CD4-positive, alpha-beta T cell treated with Interleukin-6 for 4 hours (primary cell): ENCODE measurements around the gene SFRP5.

ENCODE experiments used
- DNase-seq: peaks from one replicate; pipeline ENCODE4 v3.0.0-alpha.2; 2020; ENCODE audit warnings: mixed read lengths

SFRP5 gene

DNA sequence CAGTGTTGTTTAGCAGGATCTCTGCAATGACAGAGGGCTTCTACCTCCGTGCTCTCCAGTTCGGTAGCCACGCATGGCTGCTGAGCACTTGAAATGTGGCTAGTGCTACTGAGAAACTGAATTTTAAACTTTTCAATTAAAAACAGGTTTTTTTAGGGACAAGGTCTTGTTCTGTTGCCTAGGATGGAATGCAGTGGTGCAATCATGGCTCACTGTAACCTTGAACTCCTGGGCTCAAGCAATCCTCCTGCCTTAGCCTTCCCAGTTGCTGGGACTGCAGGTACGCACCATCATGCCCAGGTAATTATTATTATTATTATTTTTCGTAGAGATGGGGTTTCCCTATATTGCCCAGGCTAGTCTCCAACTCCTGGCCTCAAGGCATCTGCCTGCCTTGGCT, 13.4 kb upstream of the SFRP5 start:
- DNase-seq, result no peak

DNA sequence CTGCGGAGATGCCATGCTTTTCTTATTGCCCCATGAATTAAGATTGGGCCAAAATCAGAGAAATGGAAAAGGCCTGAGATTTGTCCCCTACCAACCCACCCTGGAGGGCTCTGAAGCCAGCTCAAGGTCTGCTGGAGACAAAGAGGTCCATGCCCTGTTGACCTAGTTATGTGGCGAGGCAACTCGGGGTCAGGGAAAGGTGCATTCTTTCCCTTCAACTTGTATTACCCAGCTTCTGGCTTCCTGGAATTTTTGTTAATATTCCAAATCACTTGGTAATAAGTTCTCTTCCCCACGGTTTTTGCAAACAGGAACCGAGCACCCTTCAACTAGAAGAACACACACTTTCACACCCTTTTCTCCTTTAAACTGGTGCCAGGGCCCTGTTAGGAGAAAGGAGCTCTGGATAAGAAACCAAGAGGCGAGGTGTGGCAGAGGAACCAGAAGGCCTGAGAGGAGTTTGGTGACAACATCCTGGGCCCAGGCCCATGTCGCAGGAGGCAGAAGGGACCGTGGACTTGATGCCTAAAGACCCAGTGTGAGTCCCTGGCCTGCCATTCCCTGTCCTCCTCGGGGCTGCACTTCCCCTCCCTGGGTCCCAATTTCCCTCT, 12.5 kb upstream of the SFRP5 start:
- DNase-seq, result no peak

DNA sequence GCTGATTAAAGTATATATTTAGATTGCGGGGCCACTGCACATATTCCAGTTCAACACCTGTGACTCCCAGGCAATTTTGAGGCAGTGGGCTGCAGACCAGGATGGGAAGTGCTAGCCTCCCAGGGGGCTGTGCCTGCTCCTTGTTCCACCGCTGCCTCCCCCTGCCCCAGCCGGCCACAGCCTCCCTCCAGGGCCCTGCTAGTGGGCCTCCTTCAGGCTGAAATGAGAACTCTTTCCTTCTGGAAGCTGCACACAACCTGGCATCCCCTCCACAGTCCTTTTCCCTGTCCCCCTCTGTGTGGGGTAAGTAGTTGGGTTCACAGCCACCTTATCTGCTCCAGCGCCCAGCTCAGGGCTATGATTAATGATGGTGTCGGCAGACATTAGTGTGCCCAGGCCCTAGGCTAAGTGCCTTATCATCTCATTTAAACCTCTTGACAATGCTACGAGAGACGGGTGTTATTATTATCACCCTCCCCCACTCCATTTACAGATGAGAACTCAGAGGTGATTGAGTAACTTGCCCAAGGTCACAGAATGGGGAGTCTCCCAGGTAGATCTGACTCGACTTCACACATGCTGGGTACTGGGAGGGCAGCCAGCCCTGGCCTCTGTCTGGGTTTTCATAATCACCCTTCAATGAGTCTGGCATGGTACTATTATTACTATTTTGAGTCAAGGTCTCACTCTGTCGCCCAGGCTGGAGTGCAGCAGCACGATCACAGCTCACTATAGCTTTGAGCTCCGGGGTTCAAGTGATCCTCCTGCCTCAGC, 10.8 kb upstream of the SFRP5 start:
- DNase-seq, result no peak

DNA sequence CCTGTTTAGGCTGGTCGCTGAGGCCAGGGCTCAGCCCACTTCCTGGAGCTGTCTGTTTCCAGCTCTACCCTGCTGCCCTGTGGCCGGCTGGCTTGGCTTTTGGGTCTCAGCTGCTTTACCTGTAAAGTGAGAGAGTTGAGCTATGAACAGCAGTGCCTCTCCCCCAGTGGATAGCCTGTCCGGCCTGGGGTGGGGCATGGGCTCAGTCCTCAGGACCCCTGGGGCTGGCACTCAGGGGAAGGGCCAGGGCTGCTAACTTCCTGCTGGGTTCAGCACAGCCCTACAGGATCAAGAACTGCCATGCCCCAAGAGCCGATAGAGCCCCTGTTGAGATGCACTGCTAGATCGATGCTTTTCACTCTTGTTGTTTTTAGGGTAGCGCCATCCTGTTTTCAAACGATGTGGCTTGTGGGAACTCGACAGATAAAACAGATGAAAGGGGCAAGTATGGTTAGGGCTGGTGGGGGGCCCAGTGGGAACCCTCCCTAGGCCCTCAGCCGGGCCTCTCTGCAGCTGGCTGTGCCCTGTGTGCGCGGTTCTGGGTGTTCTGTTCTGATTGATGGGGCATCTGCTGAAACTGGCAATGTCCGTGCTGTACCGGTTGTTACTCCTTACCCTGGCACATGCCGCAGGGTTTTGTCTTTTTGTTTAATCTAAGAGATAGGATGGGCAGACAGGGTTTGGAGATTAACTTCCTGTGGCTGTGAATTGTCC, 10.0 kb upstream of the SFRP5 start:
- peak; percentile 33 for DNase-seq

DNA sequence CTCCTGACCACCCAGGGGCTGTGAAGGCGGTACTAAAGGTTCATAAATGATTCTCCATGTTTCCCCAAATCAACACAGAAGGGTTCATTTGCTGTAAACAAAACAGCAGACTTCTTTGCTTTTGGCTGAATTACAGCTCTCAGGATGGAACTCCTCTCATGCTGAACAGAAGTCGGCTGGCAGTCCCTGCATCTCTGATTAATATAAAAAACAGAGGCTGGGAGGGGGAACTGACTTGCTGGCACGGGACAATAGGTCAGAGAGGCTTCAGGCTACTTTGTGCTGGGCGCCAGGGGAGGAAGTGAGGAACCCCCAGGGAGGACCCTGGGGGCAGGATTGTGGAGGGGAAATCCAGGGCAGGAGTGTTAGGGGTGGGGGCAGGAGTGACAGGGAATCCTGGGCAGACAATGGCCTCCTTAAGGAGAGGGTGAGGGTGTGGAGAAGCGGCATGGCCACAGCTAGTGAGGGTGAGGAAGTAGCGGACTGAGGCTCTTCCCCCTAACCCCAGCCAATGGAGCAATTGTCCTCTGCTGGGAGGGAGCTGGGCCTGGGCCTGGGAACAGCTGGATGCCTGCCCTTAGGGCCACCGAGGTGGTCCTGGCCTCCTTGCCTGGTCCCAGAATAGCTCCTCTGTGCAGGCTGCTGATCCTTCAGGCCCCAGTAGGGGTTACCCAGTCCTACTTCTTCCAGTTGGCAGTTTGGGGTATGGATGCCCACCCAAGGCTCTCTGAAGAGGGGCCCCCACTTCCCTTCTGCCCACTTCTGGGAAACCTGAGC, 9.2 kb upstream of the SFRP5 start:
- no peak for DNase-seq

DNA sequence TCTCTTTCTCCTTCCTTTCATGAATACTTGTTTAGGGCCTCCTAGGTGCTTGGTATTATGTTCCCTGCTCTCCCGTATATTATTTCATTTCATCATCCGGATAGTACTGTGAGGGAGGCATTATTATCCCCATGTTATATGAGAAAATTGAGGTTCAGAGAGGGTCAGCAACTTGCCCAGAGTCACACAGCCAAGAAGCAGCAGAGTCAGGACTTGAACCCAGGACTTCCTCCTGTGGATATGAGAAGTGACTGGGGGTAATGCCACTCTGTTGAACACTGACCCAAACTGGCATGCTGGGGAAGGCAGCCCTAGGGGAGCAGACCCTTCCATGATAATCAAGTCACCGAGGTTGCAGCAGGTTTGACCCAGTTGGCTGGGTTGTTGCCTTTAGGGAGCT, 8.2 kb upstream of the SFRP5 start:
- DNase-seq, result no peak

DNA sequence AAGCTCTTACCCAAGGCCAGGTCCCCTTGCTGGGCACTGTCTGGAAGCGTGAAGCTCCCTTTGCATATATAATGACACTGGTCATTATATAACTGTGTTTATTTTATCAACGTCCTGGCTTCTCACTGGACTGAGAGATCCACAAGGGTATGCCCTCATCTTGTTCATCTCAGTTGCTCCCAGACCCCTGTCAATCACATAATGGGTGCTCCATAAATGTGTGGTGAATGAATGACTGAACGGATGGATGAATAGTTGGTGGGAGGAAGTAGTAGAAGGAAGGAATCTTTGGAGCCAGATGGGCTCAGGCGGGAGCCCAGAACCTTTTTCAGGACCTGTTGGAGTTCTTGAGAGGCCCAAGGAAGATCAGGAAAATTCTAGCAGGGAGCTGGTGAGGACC, 7.7 kb upstream of the SFRP5 start:
- no peak for DNase-seq

DNA sequence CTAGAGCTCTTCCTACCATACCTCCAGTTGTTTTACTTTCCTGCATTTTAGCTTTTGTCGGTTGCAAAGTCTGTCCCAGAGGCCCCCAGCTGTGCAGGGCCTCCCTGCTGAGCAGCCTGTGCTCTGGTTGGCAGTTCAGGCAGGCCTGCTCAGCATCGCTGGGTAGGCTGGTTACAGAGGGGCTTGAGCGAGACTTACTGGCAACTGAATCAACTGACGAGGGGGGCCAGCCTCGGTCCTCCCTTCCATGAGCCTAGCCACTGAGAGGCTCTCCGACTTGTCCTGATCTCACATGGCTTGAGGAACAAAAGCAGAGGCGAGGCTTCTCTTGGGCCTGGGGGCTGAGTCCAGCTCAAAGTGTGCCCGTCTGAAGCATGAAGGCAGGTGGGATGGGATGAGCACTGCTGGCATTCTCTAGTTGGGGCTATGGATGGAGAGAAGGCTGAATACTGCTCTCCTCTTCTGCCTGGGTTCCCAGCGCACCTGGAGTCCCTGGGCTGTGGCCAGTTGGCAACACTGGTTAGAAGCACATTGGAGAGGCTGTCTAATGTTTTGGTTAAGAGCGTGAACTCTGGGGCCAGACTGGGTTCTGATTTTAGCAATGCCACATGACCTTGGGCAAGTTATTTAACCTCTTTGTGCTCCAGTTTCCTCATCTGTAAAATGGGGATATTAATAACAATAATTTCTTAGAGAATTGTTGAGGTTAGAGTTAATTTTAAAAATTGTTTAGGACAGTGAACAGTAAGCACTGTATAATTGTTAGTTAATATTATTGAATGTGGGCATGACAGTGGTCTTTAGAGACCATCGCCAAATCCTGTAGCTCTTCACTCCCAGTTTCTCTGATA, 6.9 kb upstream of the SFRP5 start:
- no peak for DNase-seq

DNA sequence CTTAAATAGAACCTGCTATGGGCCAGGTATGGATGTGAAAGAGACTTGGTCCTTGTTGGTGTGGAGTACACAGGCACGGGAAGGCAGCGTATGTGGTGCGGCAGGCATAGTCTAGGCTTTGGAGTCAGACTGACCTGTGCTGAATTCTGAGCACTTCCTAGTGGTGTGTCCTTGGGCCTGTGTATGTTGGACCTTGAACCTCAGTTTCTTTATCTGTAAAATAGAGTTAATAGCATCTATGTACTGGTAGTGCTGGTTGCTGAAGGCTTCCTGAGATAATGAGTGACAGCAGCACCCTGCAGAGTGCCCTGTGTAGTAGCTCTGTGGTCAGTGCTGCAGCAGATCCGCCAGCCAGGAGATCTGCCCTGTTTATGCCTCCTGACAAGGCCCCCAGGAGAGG, 5.3 kb upstream of the SFRP5 start:
- no peak for DNase-seq

DNA sequence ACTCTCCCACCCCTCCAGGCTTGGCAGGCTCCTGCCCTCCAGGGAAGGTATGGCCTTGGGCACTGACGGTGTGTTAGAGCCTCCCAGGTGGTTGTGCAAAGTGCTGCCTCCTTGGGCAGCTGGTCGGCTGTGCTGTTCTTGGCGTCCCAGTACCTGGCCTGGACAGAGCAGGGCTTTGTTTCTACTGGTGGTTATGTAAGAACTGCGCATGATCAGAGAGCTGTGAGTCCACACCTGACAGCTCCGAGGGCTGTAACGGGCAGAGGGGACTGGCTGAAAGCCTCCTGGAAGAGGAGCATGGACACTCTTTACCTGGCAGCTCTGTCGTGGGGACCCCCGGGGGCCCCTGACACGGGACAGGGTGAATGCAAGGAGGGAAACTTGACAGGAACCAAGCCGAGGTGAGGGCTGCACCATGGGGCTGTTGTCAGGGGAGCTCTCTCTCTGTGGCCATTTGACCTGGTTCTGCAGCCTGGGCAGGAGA, 3.1 kb upstream of the SFRP5 start:
- no peak for DNase-seq

DNA sequence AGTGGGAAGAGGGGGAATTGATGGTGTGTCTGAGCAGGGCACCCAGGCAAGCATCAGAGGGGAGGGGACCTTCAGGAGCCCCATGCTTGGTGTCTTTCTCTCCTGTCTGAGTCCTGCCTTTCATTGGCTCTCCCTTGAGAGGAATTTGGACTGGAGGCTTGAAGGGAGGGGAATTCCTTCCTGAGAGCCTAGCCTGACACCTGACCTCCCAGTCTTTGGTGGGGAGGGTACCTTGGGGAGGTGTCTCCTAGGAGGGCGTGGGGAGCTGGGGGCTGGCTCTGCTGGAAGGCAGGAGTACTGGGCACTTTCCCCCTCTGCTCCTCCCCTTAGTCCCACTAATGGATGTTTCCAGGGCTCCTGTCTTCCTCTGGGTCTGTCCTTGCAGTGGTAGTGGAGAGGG, 1.3 kb upstream of the SFRP5 start:
- no peak for DNase-seq

DNA sequence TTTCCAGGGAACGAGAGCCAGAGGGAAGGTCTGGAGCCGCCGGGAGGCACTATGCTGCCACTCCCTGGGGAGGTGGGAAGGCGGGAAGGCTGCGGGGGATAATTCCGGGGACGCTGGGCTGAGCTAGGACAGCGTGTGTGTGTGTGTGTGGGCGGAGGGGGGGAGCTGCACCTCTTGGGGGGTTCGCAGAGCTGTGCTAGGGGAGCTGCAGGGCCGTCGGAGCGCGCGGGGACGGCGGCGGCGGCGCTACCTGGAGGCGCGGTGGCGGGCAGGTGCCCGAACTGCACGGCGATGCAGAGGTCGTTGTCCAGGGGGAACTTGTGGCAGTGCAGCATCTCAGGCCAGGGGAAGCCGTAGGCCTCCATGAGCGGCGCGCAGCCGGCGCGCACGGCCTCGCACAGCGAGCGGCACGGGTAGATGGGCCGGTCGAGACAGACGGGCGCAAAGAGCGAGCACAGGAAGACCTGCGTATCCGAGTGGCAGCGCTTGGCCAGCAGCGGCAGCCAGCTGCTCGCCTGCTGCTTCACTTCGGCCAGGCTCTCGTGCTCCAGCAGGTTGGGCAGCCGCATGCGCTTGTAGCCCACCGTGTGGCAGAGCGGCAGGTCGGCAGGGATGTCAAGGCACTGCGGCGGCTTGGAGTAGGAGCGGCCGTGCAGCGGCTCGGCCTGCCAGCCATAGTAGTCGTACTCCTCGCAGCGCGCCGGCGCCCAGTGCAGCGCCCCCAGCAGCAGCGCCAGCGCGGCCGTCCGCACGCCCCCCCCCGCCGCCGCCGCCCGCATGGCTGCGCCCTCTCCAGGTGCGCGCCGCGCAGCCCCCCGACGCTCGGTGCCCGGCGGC, 526 bp downstream of the SFRP5 start:
- no peak for DNase-seq

DNA sequence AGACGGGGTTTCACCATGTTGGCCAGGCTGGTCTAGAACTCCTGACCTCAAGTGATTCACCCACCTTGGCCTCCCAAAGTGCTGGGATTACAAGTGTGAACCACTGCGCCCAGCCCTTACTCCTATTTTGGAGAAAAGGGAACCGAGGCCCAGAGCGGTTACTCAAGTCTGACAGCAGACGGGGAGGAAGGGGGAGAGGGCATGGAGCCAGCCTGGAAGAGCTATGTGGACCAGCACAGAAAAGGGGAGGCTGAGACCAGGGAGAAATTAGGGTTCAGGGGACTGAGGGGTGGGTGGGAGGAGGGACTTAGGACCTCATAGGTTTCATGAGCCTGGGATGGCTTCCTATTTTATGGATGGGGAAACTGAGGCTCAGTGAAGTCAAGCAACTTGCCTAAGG, 1.5 kb downstream of the SFRP5 start:
- no peak for DNase-seq

DNA sequence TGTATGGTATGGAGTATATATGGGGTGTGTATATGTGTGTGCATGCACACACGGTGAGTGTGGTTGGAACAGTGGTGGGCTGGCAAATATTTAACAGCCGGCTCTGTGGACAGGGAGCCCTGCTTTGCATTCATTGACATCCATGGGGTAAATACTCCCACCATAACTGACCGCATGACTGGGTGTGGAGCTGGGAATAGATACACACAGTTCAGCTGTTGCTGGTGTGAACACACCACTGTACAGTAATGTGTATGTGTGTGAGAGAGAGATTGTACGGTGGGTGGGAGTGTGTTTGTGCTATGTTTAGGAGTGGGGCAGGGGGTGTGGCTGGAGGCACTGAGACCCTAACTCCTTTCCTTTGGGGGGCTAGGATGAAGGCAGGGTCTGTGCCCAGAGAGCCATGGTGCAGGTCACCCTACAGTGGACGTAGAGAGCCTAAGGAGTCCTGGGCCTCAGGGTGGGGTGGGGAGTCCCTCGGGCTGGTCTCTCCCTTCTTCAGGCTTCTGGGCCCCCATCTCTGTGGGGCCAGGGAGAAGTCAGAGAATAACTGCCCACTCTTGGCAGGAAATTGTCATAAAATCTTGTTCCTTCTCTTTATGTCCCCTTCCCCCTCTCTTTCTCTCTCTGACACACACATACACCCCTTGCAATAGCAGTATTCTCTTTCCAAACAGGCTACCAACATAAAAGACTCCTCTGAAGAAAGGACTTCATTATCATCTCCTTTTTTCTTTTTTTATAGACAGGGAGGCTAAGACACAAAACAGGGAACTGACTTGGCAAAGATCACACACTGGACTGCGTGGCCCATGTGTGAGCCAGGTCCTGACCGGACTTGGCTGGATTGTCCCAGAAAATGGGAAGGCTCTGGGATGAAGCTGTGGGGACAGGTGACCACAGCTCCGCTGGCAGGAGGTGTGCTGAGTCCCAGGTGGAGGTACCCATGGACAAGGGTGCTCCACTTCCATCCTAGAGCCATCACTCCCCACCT, 3.2 kb downstream of the SFRP5 start:
- DNase-seq, result no peak

DNA sequence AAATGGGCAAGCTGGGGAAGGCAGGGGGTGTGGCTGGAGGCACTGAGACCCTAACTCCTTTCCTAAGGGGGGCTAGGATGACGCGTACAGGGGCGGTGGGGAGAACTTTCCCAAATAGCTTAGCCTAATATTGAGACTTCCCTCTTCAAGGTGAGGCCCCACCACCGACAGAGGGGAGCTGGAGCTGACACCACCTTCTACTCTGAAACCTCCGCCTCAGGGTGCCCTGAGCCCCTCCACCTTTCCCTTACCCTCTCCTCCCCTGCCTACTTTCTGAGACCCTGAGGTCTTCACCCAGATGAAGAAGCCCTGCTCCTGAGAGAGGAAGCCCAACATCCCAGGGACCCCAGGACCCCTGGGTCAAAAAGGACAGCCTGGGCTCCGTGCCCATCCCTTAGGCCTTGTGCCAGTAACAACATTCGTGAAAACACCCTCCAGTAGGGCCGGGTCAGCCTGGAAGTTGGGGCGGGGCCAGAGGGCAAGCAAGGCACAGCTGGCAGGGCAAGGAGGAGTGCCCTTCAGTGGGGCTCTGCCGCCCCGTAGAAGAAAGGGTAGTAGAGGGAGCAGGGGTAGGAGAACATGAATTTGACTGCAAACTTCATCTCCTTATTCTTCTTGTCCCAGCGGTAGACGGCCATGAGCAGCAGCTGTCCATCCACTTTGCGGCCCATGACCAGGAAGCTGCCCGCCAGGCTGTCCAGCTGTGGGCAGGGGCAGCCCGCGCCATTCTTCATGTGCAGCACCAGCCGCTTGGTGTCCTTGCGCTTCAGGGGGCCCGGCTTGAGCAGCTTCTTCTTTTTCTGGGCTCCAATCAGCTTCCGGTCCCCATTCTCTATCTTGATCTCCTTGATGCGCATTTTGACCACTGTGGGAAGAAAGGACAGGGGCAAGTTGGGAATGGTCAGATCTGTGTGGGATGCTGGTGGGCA, 4.5 kb downstream of the SFRP5 start:
- DNase-seq, result no peak

DNA sequence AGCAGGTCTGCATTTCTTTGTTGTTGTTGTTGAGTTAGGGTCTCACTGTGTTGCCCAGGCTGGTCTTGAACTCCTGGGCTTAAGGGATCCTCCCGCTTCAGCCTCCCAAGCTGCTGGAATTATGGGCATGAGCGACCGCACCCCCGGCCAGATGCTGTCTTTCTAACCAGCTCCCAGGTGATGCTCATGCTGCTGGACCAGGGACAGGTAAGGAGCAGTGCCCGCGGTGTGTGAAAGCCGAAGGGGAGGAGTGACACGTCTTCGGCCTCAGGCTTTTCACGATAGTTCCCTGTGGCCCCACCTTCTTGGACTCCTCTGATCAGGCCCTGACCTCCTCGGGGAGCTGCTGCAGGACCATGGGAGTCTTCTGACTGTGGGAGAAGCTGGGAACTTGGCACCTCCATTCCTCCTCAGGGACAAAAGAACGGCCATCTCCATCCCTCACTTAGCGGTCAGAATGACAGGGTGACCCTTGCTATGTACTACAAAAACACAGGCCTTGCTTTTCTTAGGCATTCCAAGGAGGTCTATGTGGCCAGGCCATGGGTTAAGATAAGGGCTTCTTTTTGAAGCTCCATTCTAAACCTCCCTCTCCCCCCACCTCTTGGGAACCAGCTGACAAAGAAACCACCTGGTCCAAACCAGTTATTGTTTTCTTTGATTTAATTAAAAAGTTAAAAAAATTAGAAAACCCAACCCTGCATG, 5.5 kb downstream of the SFRP5 start:
- DNase-seq, result no peak

DNA sequence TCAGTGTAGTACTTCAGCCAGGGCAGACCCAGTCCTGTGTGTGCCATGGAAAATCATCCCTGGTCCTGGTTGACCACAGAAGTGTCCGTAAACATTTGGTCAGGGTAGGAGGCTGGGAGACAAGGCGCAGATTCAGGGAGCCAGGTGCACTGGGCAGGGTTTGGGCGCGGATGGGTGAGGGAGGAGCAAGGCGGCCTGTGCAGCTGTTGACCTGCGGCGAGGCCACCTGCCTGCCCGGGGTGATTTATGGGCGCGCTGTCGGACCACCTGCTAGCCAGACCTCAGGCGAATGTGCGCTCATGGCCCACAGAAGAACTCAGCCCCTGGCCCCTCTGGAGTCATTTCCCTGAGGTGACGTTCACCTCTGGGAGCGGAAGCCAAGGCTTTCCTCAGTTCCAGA, 6.6 kb downstream of the SFRP5 start:
- DNase-seq, result no peak

DNA sequence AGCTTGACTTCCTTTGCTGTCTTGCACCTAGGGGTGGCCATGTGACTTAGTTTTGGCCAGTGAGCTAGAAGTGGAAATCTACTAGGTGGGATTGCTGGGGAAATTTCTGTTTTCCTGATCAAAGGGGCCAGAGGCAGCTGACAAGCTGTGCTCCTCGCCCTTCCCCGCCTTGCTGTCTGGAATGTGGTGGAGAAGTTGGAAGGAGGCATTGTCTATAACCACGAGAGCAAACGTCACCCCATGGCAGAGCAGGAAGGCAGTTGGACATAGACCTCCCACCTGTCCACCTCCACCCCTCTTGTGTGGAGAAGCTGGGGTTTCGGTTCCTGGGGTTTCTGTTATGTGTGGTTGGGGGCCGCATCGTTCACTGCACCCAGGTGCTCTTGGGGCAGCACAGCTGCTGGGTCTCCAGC, 7.3 kb downstream of the SFRP5 start:
- no peak for DNase-seq
